ENCODE data around the gene MSI2.

The MSI2 gene

DNA sequence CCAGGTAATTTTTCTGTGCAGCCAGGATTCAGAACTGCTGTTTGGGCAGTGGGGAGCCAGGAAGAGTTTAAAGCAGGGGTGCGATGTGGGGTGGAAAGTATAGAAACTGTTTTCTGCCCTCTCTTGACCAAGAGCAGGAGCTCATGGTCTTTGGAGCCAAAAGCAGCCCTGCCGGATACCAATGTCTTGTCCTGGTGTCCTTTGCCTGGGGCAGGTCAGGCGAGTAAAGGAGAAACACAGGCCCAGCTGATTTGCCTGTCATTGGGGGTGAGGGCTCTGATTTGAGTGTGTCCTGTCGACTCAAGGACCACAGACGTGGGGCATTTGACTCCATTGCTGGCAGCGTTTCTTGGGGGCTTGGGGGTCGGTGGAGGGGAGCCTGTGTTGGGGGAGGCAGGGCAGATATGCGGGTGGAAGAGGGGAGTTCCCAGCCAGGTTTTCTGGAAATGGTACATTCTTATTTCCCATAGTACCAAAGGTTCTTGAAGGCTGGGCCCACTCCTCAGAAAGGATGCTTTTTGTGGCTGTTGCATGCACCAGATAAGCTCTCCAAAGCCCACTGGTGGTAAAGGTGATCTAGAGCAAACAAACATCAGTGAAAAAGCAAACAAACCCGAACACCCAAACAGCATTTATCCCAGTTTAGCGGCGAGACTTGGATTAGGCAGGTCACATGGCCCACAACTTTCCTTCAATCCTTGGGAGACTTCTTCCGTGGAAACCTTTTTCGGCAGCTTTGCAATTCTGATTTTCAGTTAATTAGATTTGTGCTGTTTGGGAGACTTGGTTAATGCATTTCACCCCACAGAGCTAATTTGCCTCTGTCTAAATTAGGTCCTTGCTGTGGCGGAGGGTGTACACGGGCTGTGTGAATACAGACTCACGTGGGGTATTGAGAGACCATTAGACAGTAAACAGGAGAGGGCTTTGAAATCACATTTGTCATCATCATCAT, 59.0 kb downstream of the MSI2 start:
- no peak for DNase-seq (ENCODE audit: low read depth in 1 of 2, low spot score in 1 of 2)

DNA sequence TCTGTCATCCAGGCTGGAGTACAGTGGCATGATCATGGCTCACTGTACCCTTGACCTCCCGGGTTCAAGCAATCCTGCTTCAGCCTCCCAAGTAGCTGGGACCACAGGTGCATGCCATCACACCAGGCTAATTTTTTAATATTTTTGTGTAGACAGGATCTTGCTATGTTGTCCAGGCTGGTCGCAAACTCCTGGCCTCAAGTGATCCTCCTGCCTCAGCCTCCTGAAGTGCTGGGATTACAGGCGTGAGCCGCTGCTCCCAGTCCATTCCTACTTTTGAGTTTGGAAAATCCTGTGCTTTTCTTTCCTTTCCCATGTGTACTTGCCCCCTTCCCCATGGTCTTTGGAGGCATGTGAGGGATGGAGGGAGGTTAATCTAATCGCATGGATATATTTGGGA, 60.0 kb downstream of the MSI2 start:
- no peak for DNase-seq (ENCODE audit: low read depth in 1 of 2, low spot score in 1 of 2)

DNA sequence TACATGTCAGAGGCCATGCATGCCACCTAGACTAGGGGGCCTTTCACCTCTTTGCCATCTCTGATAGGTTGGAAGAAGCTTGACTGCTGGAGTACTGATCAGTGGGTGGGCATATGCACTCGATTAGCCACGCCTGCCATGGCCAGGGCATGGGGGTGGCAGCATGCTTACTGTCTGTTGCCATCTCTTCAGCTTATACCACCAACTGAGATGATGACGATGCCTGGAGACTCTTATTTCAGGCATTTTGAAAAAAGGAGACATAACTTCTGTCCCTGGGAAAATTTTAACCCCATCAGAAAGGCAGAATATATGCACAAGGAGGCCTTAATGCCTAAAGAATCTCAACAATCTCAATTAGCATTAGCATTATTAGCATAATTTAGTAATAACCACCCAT, 60.8 kb downstream of the MSI2 start:
- DNase-seq (ENCODE audit: low read depth in 1 of 2, low spot score in 1 of 2) = no peak

DNA sequence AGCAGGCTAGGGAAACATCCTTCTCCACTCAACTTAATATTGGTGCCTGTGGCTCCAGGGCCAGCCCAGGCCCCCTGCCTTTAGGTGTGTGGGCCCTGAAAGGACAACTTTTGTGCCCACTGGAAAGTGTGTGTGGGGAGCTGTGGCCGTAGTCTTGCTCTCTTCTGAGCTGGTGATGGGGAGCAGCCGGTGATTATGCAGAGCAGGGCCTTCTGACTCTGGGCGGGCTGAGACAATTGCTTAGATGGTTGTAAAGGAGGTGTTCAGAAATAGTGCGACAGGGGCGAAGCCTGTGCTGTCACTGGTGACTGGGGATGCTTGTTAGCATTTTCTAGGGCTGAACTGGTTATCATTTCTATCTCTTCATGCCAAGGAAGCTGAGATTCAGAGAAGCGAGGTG, 62.6 kb downstream of the MSI2 start:
- no peak for DNase-seq (ENCODE audit: low read depth in 1 of 2, low spot score in 1 of 2)

DNA sequence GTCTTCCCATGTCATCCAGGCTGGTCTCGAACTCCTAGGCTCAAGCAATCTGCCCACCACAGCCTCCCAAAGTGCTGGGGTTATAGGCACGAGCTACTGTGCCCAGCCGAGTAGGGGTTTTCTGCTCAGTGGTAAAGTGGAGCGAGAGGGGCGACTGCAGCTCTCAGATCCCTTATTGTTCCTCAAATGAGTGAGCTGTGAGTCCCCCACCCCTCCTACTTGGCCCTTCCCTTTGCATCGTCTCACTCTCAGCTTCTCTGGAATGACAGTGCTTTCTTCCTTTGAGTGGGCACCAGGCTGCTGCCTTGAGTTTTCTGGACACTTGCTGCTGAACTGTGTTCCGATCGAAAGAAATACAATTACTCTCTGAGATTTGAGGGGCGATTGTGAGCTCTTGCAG, 63.5 kb downstream of the MSI2 start:
- DNase-seq (ENCODE audit: low read depth in 1 of 2, low spot score in 1 of 2) = no peak

- no peak for DNase-seq (ENCODE audit: low read depth in 1 of 2, low spot score in 1 of 2)
Observed at GRCh38 chr17:57323391-57323790, 67.1 kb downstream of the MSI2 start.

DNA sequence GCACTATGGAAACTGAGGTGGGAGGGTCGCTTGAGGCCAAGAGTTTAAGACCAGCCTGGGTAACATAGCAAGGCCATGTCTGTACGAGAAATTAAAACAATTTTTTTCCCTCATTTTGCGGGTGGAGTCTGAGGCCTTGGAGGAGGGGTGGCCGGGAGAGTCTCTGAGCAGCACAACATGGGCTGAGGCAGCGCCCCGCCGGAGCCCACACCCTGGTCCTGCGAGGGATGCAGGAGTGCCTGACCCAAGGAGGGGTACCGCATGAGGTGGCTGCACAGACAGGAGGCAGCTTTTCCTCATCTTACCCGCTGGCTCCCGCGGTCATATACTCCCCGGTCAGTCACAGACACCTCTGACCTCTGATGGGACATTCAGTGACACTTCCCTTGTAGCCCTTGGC, 67.7 kb downstream of the MSI2 start:
- no peak for DNase-seq (ENCODE audit: low read depth in 1 of 2, low spot score in 1 of 2)

- DNase-seq (ENCODE audit: low read depth in 1 of 2, low spot score in 1 of 2) = no peak
Observed at GRCh38 chr17:57324631-57325030, 68.3 kb downstream of the MSI2 start.

DNA sequence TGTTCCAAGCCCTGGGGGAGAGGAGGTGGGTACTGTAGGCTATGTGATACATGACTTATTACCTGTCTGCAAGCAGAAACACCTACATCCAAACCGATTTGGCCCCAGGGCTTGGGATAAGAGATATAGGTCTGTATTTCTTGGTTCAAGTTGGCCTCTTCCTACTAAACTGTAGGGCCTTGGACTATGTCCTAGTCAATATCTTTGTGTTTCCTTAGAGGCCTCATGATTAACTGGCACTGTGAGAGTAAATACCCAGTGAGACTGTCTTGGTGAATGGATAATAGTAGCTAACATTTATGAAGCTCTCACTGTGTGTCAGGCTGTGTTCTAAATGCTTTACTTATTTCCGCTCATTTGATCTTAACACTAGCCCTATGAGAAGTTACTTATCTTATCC, 70.0 kb downstream of the MSI2 start:
- DNase-seq (ENCODE audit: low read depth in 1 of 2, low spot score in 1 of 2) = no peak

GRCh38 chr17:57326764-57327163, 70.4 kb downstream of the MSI2 start:
- no peak for DNase-seq (ENCODE audit: low read depth in 1 of 2, low spot score in 1 of 2)

DNA sequence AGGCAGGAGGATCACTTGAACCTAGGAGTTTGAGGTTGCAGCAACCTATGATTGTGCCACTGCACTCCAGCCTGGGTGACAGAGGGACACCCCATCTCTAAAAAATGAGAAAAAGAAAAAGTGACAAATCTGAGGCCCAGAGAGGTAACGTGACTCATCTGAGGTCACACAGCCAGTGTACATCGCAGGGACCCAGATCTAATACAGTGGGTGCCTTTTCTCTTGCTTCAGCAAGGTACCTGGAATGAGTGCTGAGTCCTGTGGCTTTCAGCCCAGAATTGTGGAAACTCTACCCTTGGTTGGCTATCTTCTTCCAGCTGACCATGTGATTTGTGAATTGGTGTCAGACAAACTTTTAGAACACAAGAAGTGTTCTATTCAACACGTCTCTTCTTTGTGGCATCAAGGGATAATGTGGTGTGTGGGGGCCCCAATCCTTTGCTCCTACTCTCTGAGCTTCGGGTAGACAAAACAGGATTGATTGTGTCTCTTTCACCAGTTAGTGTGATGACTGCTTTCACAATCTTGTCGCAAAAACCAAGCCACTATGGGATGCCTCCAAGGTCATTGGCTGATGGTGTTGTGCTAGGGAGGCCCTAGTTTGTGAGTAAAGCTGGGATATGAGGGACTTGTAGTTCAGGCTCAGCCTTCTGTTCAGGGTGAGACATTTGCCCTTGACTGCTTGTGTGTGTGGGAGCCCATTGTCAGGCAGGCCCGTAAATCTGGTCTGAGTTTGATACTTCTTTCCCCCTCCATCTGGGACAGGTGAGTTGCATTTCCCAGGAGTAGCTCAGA, 71.0 kb downstream of the MSI2 start:
- no peak for DNase-seq (ENCODE audit: low read depth in 1 of 2, low spot score in 1 of 2)

DNA sequence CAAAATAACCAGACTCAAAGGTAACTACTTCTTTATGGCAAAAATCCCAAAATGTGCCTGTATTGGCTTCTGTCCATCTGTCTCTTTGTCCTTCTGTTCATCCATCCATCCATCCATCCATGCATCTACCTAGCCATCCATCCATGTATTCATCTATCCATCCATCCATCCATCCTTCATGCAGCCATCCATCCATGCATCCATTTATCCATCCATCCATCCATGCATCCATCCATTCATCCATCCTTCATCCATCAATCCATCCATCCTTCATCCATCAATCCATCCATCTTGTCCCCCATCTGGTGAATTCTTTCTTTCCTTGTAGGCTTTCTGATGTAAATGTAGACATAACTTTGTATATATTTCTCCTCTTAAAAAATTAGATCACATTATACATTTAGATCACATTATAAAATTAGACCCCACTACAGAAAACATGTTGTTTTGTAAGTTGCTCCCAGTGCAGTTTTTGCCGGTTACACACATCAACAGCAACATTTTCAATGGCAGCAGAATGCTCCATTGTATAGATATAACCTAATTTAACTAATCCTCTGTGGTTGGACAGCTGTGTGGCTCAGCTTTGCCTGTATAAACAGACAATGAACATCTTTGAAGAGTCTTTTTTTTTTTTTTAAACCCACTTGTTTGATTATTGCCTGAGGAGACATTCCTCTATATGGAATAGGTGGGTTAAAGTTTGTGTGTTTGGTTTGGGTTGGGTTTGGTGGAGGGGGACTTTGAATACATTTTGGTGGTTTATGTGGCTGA, 72.0 kb downstream of the MSI2 start:
- DNase-seq (ENCODE audit: low read depth in 1 of 2, low spot score in 1 of 2) = no peak

DNA sequence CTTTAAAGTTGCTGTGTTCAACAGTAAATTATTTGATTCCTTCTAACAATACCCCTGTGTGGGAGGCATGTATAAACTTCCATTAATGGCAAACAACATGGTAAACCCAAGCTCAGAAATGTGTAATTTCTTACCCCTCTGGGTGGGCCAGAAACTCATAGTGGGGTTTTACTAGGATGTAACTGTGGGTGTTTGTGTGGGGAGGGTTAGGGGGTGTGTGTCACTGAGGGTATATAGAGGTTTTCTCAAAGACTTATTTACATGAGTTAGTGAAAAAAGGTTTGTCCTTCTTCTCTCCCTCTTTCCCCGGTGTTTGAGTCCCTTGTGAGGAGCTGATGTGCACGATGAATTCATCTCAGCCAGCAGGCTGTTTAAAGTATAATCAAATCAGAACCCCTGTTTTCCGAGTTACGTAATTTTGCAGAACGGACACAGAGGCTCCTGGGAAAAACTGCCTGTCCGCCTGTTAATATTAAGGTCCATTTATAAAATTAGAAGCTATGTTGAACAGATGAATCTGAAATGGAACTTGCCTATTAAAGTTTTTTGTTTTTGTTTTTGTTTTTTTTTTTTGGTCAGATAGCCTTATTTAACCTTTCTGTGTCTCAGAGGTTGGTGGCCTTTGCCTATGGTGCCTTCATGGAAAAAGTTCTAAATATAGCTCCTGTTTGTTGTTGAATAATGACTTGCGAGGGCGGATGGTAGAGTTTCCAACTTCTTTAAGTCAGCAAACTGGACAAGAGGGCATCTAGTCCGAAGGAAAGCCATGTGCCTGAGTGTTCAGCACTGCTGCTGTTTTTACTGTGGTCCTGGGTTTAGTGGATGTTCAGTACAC, 73.3 kb downstream of the MSI2 start:
- DNase-seq (ENCODE audit: low read depth in 1 of 2, low spot score in 1 of 2) = no peak

DNA sequence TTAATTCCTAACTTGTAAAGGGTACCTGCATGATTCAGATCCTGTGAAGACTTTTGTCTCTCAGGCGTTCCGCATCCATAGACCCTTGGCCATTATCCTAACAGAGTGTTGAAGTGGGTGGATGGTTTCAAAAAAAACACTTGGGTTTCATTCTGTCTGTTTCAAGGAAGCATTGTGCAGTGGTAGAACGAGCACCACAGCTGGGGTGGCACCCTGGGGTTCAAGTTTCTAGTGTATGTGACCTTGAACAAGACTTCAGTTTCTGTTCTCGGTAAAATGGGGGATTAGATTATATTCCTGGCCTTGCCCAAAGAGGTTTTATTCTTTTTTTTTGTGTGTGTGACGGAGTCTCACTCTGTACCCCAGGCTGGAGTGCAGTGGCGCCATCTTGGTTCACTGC, 74.3 kb downstream of the MSI2 start:
- no peak for DNase-seq (ENCODE audit: low read depth in 1 of 2, low spot score in 1 of 2)

- no peak for DNase-seq (ENCODE audit: low read depth in 1 of 2, low spot score in 1 of 2)
Observed at GRCh38 chr17:57331423-57331822, 75.1 kb downstream of the MSI2 start.

GRCh38 chr17:57332501-57332900, 76.2 kb downstream of the MSI2 start:
- DNase-seq (ENCODE audit: low read depth in 1 of 2, low spot score in 1 of 2) = no peak

DNA sequence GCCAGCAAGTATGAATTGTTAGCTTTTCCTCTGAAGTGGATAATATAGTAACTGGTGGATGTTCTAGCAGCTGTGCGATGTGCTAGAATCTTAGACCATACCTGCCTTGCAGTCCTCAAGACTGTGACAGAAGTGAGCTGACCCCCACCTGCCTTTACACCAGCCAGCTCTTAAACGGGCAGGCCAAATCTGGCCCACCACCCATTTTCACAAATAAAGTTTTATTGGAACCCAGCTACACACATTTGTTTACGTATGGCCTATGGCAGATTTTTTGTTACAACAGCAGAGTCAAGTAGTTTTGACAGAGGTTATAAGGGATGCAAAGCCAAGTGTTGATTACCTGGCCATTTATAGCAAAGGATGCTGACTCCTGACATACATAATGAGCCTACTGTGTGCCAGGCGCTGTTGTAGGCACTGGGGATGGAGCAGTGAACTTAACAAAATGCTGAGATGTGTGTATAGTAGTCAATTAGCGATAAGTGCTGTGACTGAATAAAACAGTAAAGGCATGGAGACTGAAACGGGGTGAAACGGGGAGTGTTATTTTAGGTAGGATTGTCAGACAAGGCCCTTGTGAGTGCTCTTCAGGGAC, 79.0 kb downstream of the MSI2 start:
- DNase-seq (ENCODE audit: low read depth in 1 of 2, low spot score in 1 of 2) = no peak

GRCh38 chr17:57337390-57337789, 81.1 kb downstream of the MSI2 start:
- no peak for DNase-seq (ENCODE audit: low read depth in 1 of 2, low spot score in 1 of 2)

DNA sequence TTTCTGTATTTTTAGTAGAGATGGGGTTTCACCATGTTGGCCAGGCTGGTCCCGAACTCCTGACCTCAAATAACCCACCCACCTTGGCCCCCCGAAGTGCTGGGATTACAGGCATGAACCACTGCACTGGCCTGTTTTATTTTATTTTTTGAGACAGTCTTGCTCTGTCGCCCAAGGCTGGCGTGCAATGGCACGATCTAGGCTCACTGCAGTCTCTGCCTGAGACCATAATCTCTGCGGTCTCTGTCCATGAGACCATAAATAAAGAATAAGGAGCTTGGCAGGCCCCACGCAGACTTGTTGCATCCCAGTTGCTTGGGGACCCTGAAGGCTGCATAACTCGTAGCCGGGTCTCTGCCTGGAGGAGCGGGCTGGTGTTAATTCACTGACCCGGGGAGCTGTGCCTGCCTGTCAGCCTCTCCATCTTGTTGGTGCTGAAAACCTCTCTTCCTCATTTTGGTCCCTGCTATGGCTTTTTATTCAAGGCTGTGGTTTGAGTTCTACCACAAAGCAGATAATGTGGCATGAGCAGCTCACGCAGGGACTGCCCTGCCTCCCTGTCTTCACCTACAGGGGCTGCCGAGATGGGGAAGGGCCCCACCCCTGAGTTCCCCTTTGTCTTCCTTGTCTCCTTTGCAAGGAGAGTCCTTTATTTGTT, 82.1 kb downstream of the MSI2 start:
- no peak for DNase-seq (ENCODE audit: low read depth in 1 of 2, low spot score in 1 of 2)

Measured in activated CD4-positive, alpha-beta T cell treated with anti-CD3 and anti-CD28 coated beads, Interleukin-2, amount 50 U/mL, for 24 hours (primary cell).